ENCODE data around the gene SLAMF7. TPM values are rescaled to one million over a fixed set of nuclear protein-coding genes. Genes with fewer than 3 reads are reported as not detected.

The SLAMF7 gene
- polyA plus RNA-seq, 1 donor (not counting 4 experiments of a cell fraction or from before 2014, with no cell fraction given), result 31.0 TPM

DNA sequence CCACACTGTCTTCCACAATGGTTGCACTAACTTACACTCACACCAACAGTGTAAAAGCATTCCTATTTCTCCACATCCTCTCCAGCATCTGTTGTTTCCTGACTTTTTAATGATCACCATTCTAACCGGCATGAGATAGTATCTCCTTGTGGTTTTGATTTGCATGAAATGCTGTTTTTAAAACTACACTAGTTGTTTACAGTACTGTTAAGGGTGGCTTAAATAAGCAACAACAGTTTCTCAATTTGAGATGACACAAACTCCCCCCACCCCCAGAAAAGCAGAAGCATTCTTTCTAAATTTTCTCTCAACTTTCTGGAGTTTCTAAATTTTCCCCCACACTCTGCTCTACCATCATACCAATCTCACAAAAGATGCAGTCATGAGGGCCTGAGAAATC is 7.1 kb upstream of the SLAMF7 start:
- Histone ChIP-seq H3K36me3 (ENCODE audit: control insufficient read depth in 2 of 2, extremely low read depth in 1 of 2, insufficient read depth in 2 of 2, low read length in 2 of 2) (no peaks in the 10 kb centered on the region), H3K79me2 (ENCODE audit: control insufficient read depth, insufficient read depth, low read length) (no peaks in the 10 kb centered on the region), H3K9me1 (ENCODE audit: control insufficient read depth, extremely low read depth, insufficient read depth, low read length) (peaks cover 2% of the 10 kb centered on the region), H3K9me3 (ENCODE audit: control insufficient read depth, low read depth, low read length) (no peaks in the 10 kb centered on the region), H3K9ac (ENCODE audit: control insufficient read depth, extremely low read depth, insufficient read depth, low read length) (no peak overlapping the region), H3K4me2 (ENCODE audit: control insufficient read depth, extremely low read depth, insufficient read depth, low read depth, low read length) (no peak overlapping the region), H3K27me3 (ENCODE audit: control insufficient read depth, extremely low read depth, insufficient read depth, low read length) (no peaks in the 10 kb centered on the region), H3K4me1 (ENCODE audit: control insufficient read depth, extremely low read depth, insufficient read depth, low read length) (peaks cover 12% of the 10 kb centered on the region), H2AFZ (ENCODE audit: control insufficient read depth, low read length) (no peak overlapping the region), H4K20me1 (ENCODE audit: control insufficient read depth, extremely low read depth, insufficient read depth, low read length) (no peaks in the 10 kb centered on the region), H3K4me3 (ENCODE audit: control insufficient read depth in 2 of 3, extremely low read depth in 1 of 3, insufficient read depth in 2 of 3, low read depth in 1 of 3, low read length in 3 of 3) (no peak overlapping the region), H3K27ac (ENCODE audit: control insufficient read depth, insufficient read depth, low read length) (no peak overlapping the region)
- dilution Hi-C loops (cut with MboI; ENCODE audit: extremely low pct_ligation_motif_present, low sequenced_read_pairs), result no loop called here
- DNase-seq (ENCODE audit: low read depth, low spot score), result no peak
- no peak for TF ChIP-seq CTCF (optimal IDR thresholded peaks at IDR 0.05 in 1 of 3, IDR thresholded peaks at IDR 0.05 in 1 of 3, conservative IDR thresholded peaks at IDR 0.05 in 1 of 3; ENCODE audit: extremely low read depth in 1 of 3, insufficient read depth in 2 of 3, low read length in 3 of 3)
- no peak for TF ChIP-seq EZH2 (IDR thresholded peaks at IDR 0.05; ENCODE audit: low read length)
- FAIRE-seq, result no peak

- no peak overlapping the region for H3K4me2 ChIP-seq (ENCODE audit: control insufficient read depth, extremely low read depth, insufficient read depth, low read depth, low read length)
- H4K20me1 ChIP-seq (ENCODE audit: control insufficient read depth, extremely low read depth, insufficient read depth, low read length), result no peaks in the 10 kb centered on the region
- no peaks in the 10 kb centered on the region for H3K79me2 ChIP-seq (ENCODE audit: control insufficient read depth, insufficient read depth, low read length)
- dilution Hi-C loops (cut with MboI; ENCODE audit: extremely low pct_ligation_motif_present, low sequenced_read_pairs), result no loop called here
- H2AFZ ChIP-seq (ENCODE audit: control insufficient read depth, low read length), result no peak overlapping the region
- TF ChIP-seq CTCF (optimal IDR thresholded peaks at IDR 0.05 in 1 of 3, IDR thresholded peaks at IDR 0.05 in 1 of 3, conservative IDR thresholded peaks at IDR 0.05 in 1 of 3; ENCODE audit: extremely low read depth in 1 of 3, insufficient read depth in 2 of 3, low read length in 3 of 3) (no peak), EZH2 (IDR thresholded peaks at IDR 0.05; ENCODE audit: low read length) (no peak)
- FAIRE-seq (no peak), DNase-seq (ENCODE audit: low read depth, low spot score) (no peak)
- no peaks in the 10 kb centered on the region for H3K9me1 ChIP-seq (ENCODE audit: control insufficient read depth, extremely low read depth, insufficient read depth, low read length)
- H3K9ac ChIP-seq (ENCODE audit: control insufficient read depth, extremely low read depth, insufficient read depth, low read length), result no peak overlapping the region
- peaks cover 5% of the 10 kb centered on the region for H3K4me1 ChIP-seq (ENCODE audit: control insufficient read depth, extremely low read depth, insufficient read depth, low read length)
- no peaks in the 10 kb centered on the region for H3K36me3 ChIP-seq (ENCODE audit: control insufficient read depth in 2 of 2, extremely low read depth in 1 of 2, insufficient read depth in 2 of 2, low read length in 2 of 2)
- no peak overlapping the region for H3K27ac ChIP-seq (ENCODE audit: control insufficient read depth, insufficient read depth, low read length)
- H3K4me3 ChIP-seq (ENCODE audit: control insufficient read depth in 2 of 3, extremely low read depth in 1 of 3, insufficient read depth in 2 of 3, low read depth in 1 of 3, low read length in 3 of 3), result no peak overlapping the region
- no peaks in the 10 kb centered on the region for H3K27me3 ChIP-seq (ENCODE audit: control insufficient read depth, extremely low read depth, insufficient read depth, low read length)
- no peaks in the 10 kb centered on the region for H3K9me3 ChIP-seq (ENCODE audit: control insufficient read depth, low read depth, low read length)
Observed at GRCh38 chr1:160733898-160734297, 5.1 kb upstream of the SLAMF7 start.
